Inferior parietal cortex (tissue), 1 donor: ENCODE measurements around the gene OR6X1.
"Not testable (repeated sequence)": the region's sequence is repeated elsewhere in the genome, so short reads cannot be mapped to it uniquely, and the experiment has no call there.

Experiments used
- DNase-seq: peaks from one replicate; pipeline ENCODE4 v3.0.0-alpha.2; 2016; ENCODE audit errors: extremely low spot score

OR6X1 gene

GRCh38 chr11:123753110-123753509 lies 1.2 kb downstream of the OR6X1 start:
- DNase-seq, result no peak

DNA sequence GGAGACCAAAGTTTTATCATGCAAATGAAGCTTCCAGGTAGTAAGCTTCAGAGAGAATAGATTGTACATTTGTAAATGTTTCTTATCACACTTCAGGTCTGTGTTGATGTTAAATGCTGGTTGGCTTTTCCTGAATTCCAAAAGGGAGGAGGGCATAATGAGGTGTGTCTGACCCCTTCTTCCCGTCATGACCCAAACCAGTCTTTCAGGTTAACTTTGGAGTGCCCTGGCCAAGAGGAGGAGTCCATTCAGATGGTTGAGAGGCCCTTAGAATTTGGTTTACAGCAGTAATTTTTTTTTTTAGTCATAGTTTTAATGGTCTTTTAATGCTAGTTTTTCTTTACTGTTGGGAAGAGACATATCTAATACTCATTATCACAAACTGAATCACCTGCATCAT lies 2.5 kb downstream of the OR6X1 start:
- no peak for DNase-seq

- not testable (repeated sequence) for DNase-seq
Measured at GRCh38 chr11:123748349-123748748, 6.0 kb downstream of the OR6X1 start.

DNA sequence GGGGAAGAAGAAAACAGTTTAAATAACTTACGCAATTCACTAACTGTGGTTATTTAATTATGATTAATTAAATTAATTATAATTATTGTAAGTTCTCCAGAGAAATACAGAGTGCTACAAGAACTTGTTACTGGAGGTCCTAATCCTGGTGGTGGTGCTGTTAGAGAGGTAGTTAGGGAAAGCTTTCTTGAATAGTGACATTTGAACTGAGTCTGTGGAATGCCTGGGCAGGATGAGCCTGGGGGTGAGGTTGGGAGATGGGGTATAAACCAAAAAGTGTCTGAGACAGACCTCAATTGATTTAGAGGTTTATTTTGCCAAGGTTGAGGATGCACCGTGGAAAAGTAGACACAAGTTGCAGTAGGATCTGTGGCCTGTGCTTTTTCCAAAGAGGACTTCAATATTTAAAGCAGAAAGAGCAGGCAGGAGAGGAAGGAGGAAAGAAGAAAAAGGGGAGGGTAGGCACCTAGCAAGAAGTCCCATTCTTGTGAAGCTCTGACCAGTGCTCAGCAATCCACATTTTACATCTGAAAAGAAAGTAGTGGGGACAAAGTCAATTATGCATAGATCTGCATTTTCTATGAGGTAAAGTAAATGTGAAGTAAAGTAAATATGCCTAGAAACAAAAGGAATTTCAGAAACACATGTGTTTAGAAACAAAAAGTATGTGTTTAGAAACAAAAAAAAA lies 8.4 kb downstream of the OR6X1 start:
- DNase-seq, result no peak

- peak; percentile 35 for DNase-seq
Measured at GRCh38 chr11:123742724-123743120, 11.6 kb downstream of the OR6X1 start.

DNA sequence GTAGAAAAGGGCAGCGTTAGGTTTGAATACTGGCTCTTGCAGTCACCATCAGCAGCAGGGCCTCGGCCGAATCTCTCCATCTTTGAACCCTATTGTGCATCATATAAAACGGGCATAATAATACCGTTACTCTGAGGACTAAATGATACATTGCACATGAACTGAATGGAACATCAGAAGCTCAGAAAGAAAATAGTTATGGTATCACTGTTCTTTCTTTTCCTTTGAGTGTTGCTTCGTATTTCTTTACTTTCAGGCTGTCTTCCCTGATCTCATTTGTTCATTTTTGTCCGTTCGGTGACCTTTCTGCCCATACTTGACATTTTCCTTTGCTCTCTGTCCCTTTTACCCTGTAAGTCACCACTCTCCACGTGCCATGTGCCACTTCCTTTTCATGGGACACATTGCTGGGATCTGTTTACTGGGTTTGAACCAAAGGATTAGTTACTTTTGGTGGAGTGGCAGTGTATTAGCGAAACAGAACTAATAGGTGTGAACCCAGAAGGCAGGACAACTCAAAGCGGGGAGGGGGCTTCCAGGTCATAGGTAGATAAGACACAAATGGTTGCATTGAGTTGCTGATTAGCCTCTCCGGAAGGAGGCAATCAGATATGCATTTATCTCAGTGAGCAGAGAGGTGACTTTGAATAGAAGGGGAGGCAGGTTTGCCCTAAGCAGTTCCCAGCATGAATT lies 12.1 kb downstream of the OR6X1 start:
- DNase-seq, result peak; percentile 39

DNA sequence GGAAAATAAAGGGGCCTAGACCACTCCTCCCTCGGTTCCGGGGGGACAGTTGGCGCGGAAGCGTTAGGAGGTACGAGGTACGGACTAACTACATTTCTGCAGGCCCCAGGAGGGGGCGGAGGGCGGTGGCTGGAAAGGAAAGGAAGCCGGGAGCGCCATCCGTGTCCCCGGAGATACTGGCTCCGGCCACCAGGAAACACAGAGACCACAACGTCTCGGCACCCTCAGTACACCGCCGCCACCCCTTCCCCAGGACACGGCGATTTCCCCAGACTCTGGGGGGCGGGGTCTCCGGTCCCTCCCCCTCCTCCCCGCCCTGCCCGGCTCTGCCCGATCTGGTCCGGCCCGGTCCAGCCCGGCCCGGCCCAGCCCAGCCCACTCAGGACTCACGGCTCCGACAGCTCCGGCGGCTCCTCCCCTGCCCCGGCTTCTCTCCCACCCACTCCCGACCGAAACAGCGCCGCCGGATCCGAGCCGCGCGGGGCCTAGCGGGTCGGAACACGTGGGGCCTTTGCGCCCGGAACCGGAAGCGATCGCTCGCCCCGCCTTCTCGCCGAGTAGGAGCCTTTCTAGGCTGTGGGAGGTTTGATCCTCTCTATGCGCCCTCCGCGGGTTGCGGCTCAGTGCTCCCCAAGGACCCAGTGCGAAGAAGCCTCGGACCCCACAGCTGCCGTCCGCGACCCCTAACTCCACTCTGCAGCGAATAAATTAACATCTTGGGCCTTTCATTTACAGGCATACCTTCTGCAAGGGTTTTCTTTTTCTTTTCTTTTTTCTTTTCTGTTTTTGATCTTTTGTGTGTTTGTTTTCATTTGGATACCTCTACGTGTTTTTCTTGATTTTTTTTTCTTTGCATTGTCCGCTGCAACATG lies 12.9 kb downstream of the OR6X1 start, which contains the start of gene ZNF202:
Gene ZNF202 (minus strand): TSS at position 502 of the 872 bp plus-strand sequence. CDS start 10,772 bp downstream, outside the sequence.
- DNase-seq, result peak; percentile 94

GRCh38 chr11:123740787-123741158 lies 13.5 kb downstream of the OR6X1 start:
- DNase-seq, result no peak

GRCh38 chr11:123738374-123738773 lies 15.9 kb downstream of the OR6X1 start:
- no peak for DNase-seq

DNA sequence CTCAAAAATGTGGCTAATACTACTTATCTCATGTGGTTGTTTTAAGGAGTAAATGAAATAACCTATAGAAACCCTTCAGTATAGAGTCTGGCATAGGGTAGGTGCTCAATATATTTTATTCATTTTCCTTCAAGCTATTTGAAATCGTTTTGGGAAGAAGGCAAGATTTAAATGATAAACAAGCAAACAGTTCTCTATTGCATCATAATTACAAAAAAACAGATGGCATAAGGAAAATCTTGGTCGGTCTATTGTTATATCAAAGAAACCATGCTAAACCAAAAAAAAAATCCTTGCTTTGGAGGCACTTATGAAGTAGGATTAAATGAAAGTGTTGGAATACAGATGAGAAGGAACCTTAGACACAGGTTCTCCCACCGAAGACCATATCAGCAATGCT lies 17.5 kb downstream of the OR6X1 start:
- no peak for DNase-seq

GRCh38 chr11:123729602-123730001 lies 24.7 kb downstream of the OR6X1 start:
- DNase-seq, result no peak

- DNase-seq, result no peak
Measured at GRCh38 chr11:123725995-123726655, 28.2 kb downstream of the OR6X1 start.

DNA sequence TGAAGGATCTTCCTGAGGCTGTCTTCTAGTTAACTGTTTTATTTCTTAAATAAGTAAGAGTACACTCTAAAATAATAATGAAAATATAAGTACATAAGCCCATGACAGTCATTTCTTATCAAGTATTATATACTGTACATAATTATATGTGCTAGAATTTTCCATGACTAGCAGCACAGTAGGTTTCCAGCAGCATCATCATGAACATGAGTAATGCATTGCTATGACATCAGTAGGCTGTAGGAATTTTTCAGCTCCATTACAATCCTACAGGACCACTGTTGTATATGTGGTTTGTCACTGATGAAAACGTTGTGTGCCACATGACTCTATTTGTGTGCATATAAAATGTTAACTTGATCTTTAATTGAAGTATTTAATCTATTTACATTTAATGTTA lies 34.9 kb downstream of the OR6X1 start:
- no peak for DNase-seq

GRCh38 chr11:123718469-123718868 lies 35.8 kb downstream of the OR6X1 start:
- DNase-seq, result no peak

- no peak for DNase-seq
Measured at GRCh38 chr11:123718063-123718462, 36.3 kb downstream of the OR6X1 start.

GRCh38 chr11:123712627-123713026 lies 41.7 kb downstream of the OR6X1 start:
- DNase-seq, result not testable (repeated sequence)

- DNase-seq, result peak; percentile 85
Measured at GRCh38 chr11:123707606-123708205, 46.6 kb downstream of the OR6X1 start.

- no peak for DNase-seq
Measured at GRCh38 chr11:123707206-123707605, 47.1 kb downstream of the OR6X1 start.

- no peak for DNase-seq
Measured at GRCh38 chr11:123704341-123704740, 50.0 kb downstream of the OR6X1 start.
